ENCODE results near the gene CATSPER3. TPM values are rescaled to one million over a fixed set of nuclear protein-coding genes. Genes with fewer than 3 reads are reported as not detected.
A peak's percentile ranks its signal among the peaks of the same experiment; 100 is the strongest.

CATSPER3 gene
- total and polyA plus RNA-seq, 2 of the 13 experiments (the other 11 are each of a cell fraction or from before 2014, with no cell fraction given), result 0.33 to 0.37 TPM

GRCh38 chr5:135025730-135026644 is 58.3 kb downstream of the CATSPER3 start (continued):
- TF ChIP-seq ZNF281 (CRISPR knock-in tag; IDR thresholded peaks at IDR 0.05; ENCODE audit: borderline replicate concordance) (0 out of 2 replicates have a peak, but pooled peaks have one; percentile 36), NFE2L2 (IDR thresholded peaks at IDR 0.05; ENCODE audit: low read length) (no peak), GMEB1 (CRISPR knock-in tag; IDR thresholded peaks at IDR 0.05; ENCODE audit: borderline replicate concordance) (no peak)

GRCh38 chr5:135026645-135027265 is 59.0 kb downstream of the CATSPER3 start:
- H3K4me1 ChIP-seq (ENCODE audit: insufficient read depth, low read length), result peaks cover 25% of the 10 kb centered on the region
- H3K27ac ChIP-seq (ENCODE audit: extremely low read length, insufficient read depth, low read length), result peak overlapping the region; percentile 12
- TF ChIP-seq YEATS4 (CRISPR knock-in tag; IDR thresholded peaks at IDR 0.05; ENCODE audit: borderline replicate concordance) (no peak), DNMT1 (CRISPR knock-in tag; IDR thresholded peaks at IDR 0.05) (0 out of 2 replicates have a peak, but pooled peaks have one; percentile 12), ZNF549 (CRISPR knock-in tag; IDR thresholded peaks at IDR 0.05) (no peak), ZNF629 (CRISPR knock-in tag; conservative IDR thresholded peaks at IDR 0.05) (peak; percentile 76), RAD51 (IDR thresholded peaks at IDR 0.05; ENCODE audit: borderline replicate concordance) (no peak), ZFP82 (CRISPR knock-in tag; IDR thresholded peaks at IDR 0.05; ENCODE audit: borderline replicate concordance) (no peak), PTBP1 (IDR thresholded peaks at IDR 0.05; ENCODE audit: low read depth, low read length, poor library complexity, severe bottlenecking) (no peak), MXD4 (CRISPR knock-in tag; IDR thresholded peaks at IDR 0.05) (no peak)
- TF ChIP-seq, protein P1, sequence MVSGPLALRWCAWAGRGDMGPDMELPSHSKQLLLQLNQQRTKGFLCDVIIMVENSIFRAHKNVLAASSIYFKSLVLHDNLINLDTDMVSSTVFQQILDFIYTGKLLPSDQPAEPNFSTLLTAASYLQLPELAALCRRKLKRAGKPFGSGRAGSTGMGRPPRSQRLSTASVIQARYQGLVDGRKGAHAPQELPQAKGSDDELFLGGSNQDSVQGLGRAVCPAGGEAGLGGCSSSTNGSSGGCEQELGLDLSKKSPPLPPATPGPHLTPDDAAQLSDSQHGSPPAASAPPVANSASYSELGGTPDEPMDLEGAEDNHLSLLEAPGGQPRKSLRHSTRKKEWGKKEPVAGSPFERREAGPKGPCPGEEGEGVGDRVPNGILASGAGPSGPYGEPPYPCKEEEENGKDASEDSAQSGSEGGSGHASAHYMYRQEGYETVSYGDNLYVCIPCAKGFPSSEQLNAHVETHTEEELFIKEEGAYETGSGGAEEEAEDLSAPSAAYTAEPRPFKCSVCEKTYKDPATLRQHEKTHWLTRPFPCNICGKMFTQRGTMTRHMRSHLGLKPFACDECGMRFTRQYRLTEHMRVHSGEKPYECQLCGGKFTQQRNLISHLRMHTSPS (CRISPR knock-in tag; IDR thresholded peaks at IDR 0.05; ENCODE audit: low read depth), result no peak
- 95% methylated on average over 11 of the region's 12 CpGs for WGBS (ENCODE audit: low lambda C conversion rate)
- in situ Hi-C loops (cut with HindIII; ENCODE audit: extremely low pct_ligation_motif_present, low pct_unique_long_range_greater_than_20kb) (no loop called here), intact Hi-C loops (cut with micrococcal nuclease; ENCODE audit: unreplicated experiment) (loop anchor here (10.0 kb wide), 1 partner anchor 308 kb away; no protein-coding TSS in a partner anchor)
- no peak overlapping the region for H3K4me3 ChIP-seq (replicated peaks in 1 of 3; ENCODE audit: insufficient read depth in 1 of 3, low read depth in 2 of 3, low read length in 3 of 3)
- no peaks in the 10 kb centered on the region for H3K27me3 ChIP-seq (ENCODE audit: control insufficient read depth in 1 of 2, insufficient read depth in 2 of 2, low read length in 2 of 2)
- H3K4me2 ChIP-seq (ENCODE audit: low read depth, low read length), result 0 out of 2 replicates have a peak overlapping the region, but pooled peaks have one; percentile 1
- DNase-seq (ENCODE audit: low spot score) (no peak), ATAC-seq (peak; percentile 52), FAIRE-seq (no peak)
- H3K36me3 ChIP-seq (replicated peaks in 1 of 2; ENCODE audit: control insufficient read depth in 1 of 2, insufficient read depth in 2 of 2, low read length in 2 of 2), result peaks cover 3 to 14% of the 10 kb centered on the region in 2 experiments; a peak in 3 of 5 replicates
- H3K9me3 ChIP-seq (ENCODE audit: low read length), result no peaks in the 10 kb centered on the region
- no TSS peak for BruUV-seq (replicated peaks)
- ChIA-PET POLR2A (no interaction called here), CTCF (ENCODE audit: low intra/inter-chr PET ratio, low total read pairs) (no interaction called here)
- H4K20me1 ChIP-seq (ENCODE audit: insufficient read depth, low read length), result no peaks in the 10 kb centered on the region
- H3K79me2 ChIP-seq (ENCODE audit: insufficient read depth, low read length), result peaks cover 8% of the 10 kb centered on the region
- H2AFZ ChIP-seq (ENCODE audit: low read length), result no peak overlapping the region
- no peak overlapping the region for H3K9ac ChIP-seq (ENCODE audit: insufficient read depth, low read depth, low read length)
